Breast epithelium (tissue), 3 donors: ENCODE results near the gene TAX1BP3.

Source experiments
- POLR2A ChIP-seq: fragments of 450-650 bp; IDR thresholded peaks from one replicate; pipeline ENCODE4 v1.6.1; 2016; ENCODE audit warnings: antibody characterized with exemption, mild to moderate bottlenecking, moderate library complexity
- POLR2AphosphoS5 ChIP-seq, 3 donors: sonication (generic); formaldehyde crosslinking; IDR thresholded peaks; one replicate each; pipeline ENCODE4 v1.6.1; 2017; ENCODE audit warnings: antibody characterized with exemption in 3 of 3
- TF ChIP-seq, protein P1 (sequence below), 3 donors: fragments of 450-650 bp; IDR thresholded peaks; one replicate each; pipeline ENCODE4 v1.5.1; 2016 to 2017; ENCODE audit warnings: antibody characterized with exemption in 3 of 3, mild to moderate bottlenecking in 3 of 3, moderate library complexity in 3 of 3

DNA sequence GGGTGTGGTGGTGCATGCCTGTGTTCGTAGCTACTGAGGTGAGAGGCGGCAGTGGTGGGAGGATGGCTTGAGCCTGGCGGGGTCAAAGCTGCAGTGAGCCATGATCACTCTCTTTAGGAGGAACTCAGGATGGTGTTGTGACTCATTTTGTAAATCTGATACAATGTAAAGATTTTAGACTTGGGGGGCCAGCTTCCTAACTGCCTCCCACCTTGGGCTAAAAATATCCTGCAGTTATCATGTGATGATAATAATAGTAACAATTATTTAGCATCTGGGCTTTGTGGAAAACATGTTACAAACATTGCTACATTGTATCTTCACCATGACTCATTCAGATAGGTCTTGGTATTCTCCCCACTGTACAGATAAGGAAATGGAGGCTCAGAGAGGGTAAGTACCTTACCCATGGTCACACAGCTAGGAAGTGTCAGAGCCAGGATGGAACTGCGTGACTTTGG lies 24.5 kb downstream of the TAX1BP3 start:
- TF ChIP-seq, protein P1, sequence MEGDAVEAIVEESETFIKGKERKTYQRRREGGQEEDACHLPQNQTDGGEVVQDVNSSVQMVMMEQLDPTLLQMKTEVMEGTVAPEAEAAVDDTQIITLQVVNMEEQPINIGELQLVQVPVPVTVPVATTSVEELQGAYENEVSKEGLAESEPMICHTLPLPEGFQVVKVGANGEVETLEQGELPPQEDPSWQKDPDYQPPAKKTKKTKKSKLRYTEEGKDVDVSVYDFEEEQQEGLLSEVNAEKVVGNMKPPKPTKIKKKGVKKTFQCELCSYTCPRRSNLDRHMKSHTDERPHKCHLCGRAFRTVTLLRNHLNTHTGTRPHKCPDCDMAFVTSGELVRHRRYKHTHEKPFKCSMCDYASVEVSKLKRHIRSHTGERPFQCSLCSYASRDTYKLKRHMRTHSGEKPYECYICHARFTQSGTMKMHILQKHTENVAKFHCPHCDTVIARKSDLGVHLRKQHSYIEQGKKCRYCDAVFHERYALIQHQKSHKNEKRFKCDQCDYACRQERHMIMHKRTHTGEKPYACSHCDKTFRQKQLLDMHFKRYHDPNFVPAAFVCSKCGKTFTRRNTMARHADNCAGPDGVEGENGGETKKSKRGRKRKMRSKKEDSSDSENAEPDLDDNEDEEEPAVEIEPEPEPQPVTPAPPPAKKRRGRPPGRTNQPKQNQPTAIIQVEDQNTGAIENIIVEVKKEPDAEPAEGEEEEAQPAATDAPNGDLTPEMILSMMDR (IDR thresholded peaks at IDR 0.05), result no peak
- TF ChIP-seq POLR2AphosphoS5 (IDR thresholded peaks at IDR 0.05) (no peak), POLR2A (no peak)
